PFSK-1 (cell line): ENCODE data around the gene OMP.

Source experiments
- POLR2AphosphoS5 ChIP-seq: IDR thresholded peaks from 2 replicates; pipeline ENCODE4 v1.6.1; 2012; ENCODE audit warnings: low read depth, mild to moderate bottlenecking, control low read depth, low read length, moderate library complexity
- REST ChIP-seq, 2 experiments: IDR thresholded peaks; 2 replicates each; pipeline versions ENCODE4 v1.6.1 to v1.8.0; 2011 to 2012; ENCODE audit warnings: low read depth in 2 of 2, low read length in 2 of 2, control low read depth in 1 of 2, inconsistent platforms in 1 of 2, mild to moderate bottlenecking in 1 of 2, moderate library complexity in 1 of 2; ENCODE audit not compliant: insufficient read depth in 1 of 2
- SIN3A ChIP-seq: IDR thresholded peaks from 2 replicates; pipeline ENCODE4 v1.6.1; 2012; ENCODE audit warnings: mild to moderate bottlenecking, low read length, moderate library complexity, borderline replicate concordance; ENCODE audit not compliant: insufficient read depth
- TAF1 ChIP-seq: IDR thresholded peaks from 2 replicates; pipeline ENCODE4 v1.6.1; 2012; ENCODE audit warnings: low read length, control low read depth, borderline replicate concordance; ENCODE audit not compliant: insufficient read depth

- TF ChIP-seq POLR2AphosphoS5 (no peak), TAF1 (no peak), REST (IDR thresholded peaks at IDR 0.05; ENCODE audit: insufficient read depth in 1 of 2, low read depth in 2 of 2, low read length in 2 of 2) (no peak), SIN3A (no peak)
These were observed 46.5 kb downstream of the OMP start for GRCh38 chr11:77148963-77149715.
